Medulla oblongata (tissue), 1 donor: ENCODE data around the gene RARB.
A peak's percentile ranks its signal among the peaks of the same experiment; 100 is the strongest.

Experiments
- DNase-seq: peaks from one replicate; pipeline ENCODE4 v3.0.0-alpha.2; 2015; ENCODE audit errors: extremely low spot score

Gene RARB

GRCh38 chr3:25448750-25449692 is 21.0 kb downstream of the RARB start:
- peak; percentile 74 for DNase-seq

GRCh38 chr3:25449857-25450256 is 21.8 kb downstream of the RARB start:
- DNase-seq = no peak

- DNase-seq = no peak
Observed at GRCh38 chr3:25452192-25452591, 24.1 kb downstream of the RARB start.

GRCh38 chr3:25452740-25453139 is 24.7 kb downstream of the RARB start:
- DNase-seq = no peak

GRCh38 chr3:25453619-25454004 is 25.5 kb downstream of the RARB start:
- no peak for DNase-seq

- DNase-seq = no peak
Observed at GRCh38 chr3:25454005-25454927, 26.2 kb downstream of the RARB start.

- peak; percentile 42 for DNase-seq
Observed at GRCh38 chr3:25455441-25456132, 27.5 kb downstream of the RARB start.

- DNase-seq = no peak
Observed at GRCh38 chr3:25456723-25457670, 28.9 kb downstream of the RARB start.

GRCh38 chr3:25457671-25458419 is 29.8 kb downstream of the RARB start:
- DNase-seq = no peak

GRCh38 chr3:25458420-25458814 is 30.4 kb downstream of the RARB start:
- DNase-seq = no peak

- DNase-seq = no peak
Observed at GRCh38 chr3:25460751-25461150, 32.7 kb downstream of the RARB start.

GRCh38 chr3:25461946-25462345 is 33.9 kb downstream of the RARB start:
- DNase-seq = no peak

- DNase-seq = no peak
Observed at GRCh38 chr3:25462495-25462894, 34.4 kb downstream of the RARB start.

- no peak for DNase-seq
Observed at GRCh38 chr3:25463836-25464418, 35.9 kb downstream of the RARB start.

GRCh38 chr3:25465266-25465860 is 37.3 kb downstream of the RARB start:
- no peak for DNase-seq

- peak; percentile 60 for DNase-seq
Observed at GRCh38 chr3:25468866-25469319, 40.8 kb downstream of the RARB start.

GRCh38 chr3:25469558-25469957 is 41.5 kb downstream of the RARB start:
- DNase-seq = no peak

GRCh38 chr3:25471081-25471768 is 43.2 kb downstream of the RARB start:
- DNase-seq = no peak

- no peak for DNase-seq
Observed at GRCh38 chr3:25472153-25472552, 44.1 kb downstream of the RARB start.
